GM12874 (cell line): ENCODE measurements around the gene GRIK2.

Experiments
- CTCF ChIP-seq: IDR thresholded peaks from 2 replicates; pipeline ENCODE4 v1.5.1; 2011; ENCODE audit warnings: low read depth, mild to moderate bottlenecking, control low read depth, low read length, moderate library complexity; ENCODE audit not compliant: insufficient read depth

The GRIK2 gene

GRCh38 chr6:101730954-101731353, 337.4 kb downstream of the GRIK2 start:
- no peak for TF ChIP-seq CTCF

DNA sequence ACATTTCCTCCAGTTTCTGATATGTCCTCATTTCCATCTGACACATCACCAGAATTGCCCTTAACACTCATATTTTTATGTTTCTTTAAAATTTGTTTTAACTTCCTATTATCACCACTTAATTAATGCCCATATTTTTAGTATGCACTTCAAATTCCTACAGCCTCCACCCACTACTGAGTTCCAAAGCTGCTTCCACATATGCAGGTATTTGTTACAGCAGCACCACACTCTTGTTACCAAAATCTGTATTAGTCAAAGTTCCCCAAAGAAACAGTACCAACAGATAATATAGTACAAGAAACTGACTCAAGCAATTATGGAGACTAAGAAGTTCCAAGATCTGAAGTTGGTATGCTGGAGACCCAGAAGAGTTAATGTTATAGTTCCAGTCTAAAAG, 340.4 kb downstream of the GRIK2 start:
- TF ChIP-seq CTCF: no peak

DNA sequence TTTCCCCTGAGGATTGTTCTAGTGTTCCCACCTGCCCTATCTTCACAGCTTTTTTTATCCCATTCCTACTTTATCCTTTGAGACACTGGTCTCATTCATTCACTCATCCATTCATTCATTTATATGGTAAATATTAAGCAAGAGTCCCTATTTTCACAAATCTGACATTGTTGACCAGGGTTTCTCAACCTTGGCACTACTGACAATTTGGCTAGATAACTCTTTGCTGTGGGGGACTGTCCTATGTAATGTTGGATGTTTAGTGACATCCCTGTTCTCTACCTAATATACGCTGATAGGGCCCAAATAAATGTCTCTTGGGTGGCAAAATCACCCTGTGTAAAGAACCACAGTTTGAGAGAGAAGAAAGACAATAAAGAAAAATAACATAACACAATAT, 345.0 kb downstream of the GRIK2 start:
- no peak for TF ChIP-seq CTCF

GRCh38 chr6:101740631-101741030, 347.1 kb downstream of the GRIK2 start:
- no peak for TF ChIP-seq CTCF

GRCh38 chr6:101741474-101742171, 348.1 kb downstream of the GRIK2 start:
- TF ChIP-seq CTCF: no peak

DNA sequence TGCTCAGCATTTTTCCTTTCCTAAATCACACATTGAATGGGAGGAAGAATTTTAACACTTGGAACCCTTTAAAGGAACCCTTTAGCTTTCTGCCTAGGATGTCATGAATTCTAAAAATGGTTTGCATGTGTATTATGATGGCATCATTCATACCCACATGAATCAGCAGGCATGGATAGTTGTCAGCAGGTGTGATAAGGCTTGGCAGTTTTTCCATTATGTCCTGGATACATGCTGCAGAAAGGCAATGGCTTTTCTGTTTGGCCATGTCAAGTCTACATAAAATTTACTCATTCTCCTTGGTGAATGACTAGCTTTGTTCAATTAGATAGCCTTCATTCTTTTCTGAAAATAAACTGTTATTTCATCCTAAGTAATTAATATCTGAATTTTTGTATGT, 353.7 kb downstream of the GRIK2 start:
- TF ChIP-seq CTCF: no peak

- TF ChIP-seq CTCF: no peak
Measured at GRCh38 chr6:101747716-101748115, 354.2 kb downstream of the GRIK2 start.

DNA sequence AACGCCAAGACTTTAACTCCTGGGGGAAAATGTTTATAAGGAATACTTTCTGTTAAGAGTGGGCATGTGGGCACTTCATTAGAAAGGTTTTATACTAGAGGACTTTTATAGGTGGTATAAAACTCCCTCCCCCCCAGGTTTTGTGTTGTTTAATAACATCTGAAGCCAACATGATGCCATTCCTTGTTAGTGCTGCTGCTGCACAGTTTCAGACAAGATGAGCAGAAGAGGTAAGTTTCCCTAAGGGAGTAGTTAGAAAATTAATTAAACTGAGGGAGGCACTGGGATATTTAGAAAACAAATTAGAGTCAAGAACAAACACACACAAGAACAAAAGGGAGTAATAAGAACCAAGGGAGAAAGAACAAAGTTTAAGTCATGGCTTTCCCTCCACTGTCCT, 362.4 kb downstream of the GRIK2 start:
- TF ChIP-seq CTCF: no peak
